ENCODE results near the gene ODAD2.
"Not testable (repeated sequence)": the region's sequence is repeated elsewhere in the genome, so short reads cannot be mapped to it uniquely, and the experiment has no call there.

Gene ODAD2

DNA sequence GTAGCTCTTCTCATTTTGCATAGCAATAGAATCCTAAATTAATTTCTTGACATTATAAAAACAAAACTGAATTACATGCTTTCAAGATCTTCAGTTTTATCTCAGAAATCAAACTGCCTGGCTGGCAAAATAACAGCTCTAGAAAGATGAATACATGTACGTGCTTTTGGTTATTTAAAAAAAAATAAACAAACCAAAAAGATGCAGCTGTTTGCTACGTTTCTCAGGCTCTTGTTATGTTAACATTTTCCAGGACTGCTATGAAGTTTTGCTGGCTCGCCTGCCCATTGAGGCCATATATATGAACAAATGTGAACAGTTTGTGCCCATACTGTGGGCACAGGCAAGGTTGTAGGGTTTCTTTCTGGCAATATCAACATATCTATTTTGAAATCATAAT lies 86.6 kb downstream of the ODAD2 start:
- in situ Hi-C loops (cut with HindIII; ENCODE audit: low pct_ligation_motif_present, low sequenced_read_pairs) = no loop called here
- Histone ChIP-seq H3K4me3 (ENCODE audit: low read depth, low read length) (no peak overlapping the region), H3K27ac (no peak overlapping the region), H3K27me3 (replicated peaks) (no peaks in the 10 kb centered on the region), H3K36me3 (replicated peaks) (no peaks in the 10 kb centered on the region)
- DNase-seq = no peak
- no peak for TF ChIP-seq CTCF (IDR thresholded peaks at IDR 0.05; ENCODE audit: low read depth, low read length, missing control alignments)

- in situ Hi-C loops (cut with HindIII; ENCODE audit: low pct_ligation_motif_present, low sequenced_read_pairs) = no loop called here
- Histone ChIP-seq H3K4me3 (ENCODE audit: low read depth, low read length) (no peak overlapping the region), H3K36me3 (replicated peaks) (no peaks in the 10 kb centered on the region), H3K27ac (no peak overlapping the region), H3K27me3 (replicated peaks) (no peaks in the 10 kb centered on the region)
- no peak for DNase-seq
- TF ChIP-seq CTCF (IDR thresholded peaks at IDR 0.05; ENCODE audit: low read depth, low read length, missing control alignments) = no peak
Observed at GRCh38 chr10:27911539-27911938, 87.3 kb downstream of the ODAD2 start.

DNA sequence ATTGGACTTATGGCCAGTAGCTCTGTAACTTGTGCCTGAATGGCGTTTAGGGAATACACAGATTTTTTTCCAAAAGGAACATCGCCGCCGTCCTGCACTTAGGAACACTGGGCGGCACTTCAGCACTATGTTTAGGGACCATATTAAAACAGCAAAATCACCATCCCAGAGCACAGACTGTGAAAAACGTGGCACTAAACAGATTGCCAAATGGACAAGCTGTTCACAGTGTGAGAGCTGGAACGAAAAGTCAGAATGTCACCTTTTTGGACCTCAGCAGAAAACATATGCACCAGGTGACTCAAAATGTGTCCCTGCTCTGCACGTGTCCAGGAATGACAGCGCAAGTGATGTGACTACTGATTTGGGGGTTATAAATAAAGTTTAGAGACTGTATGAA lies 87.9 kb downstream of the ODAD2 start:
- Histone ChIP-seq H3K27me3 (replicated peaks) (no peaks in the 10 kb centered on the region), H3K27ac (no peak overlapping the region), H3K4me3 (ENCODE audit: low read depth, low read length) (no peak overlapping the region), H3K36me3 (replicated peaks) (no peaks in the 10 kb centered on the region)
- TF ChIP-seq CTCF (IDR thresholded peaks at IDR 0.05; ENCODE audit: low read depth, low read length, missing control alignments) = no peak
- in situ Hi-C loops (cut with HindIII; ENCODE audit: low pct_ligation_motif_present, low sequenced_read_pairs) = no loop called here
- DNase-seq = no peak

- no peak for DNase-seq
- no peaks in the 10 kb centered on the region for H3K27me3 ChIP-seq (replicated peaks)
- in situ Hi-C loops (cut with HindIII; ENCODE audit: low pct_ligation_motif_present, low sequenced_read_pairs) = no loop called here
- no peaks in the 10 kb centered on the region for H3K36me3 ChIP-seq (replicated peaks)
- H3K4me3 ChIP-seq (ENCODE audit: low read depth, low read length) = no peak overlapping the region
- no peak overlapping the region for H3K27ac ChIP-seq
- TF ChIP-seq CTCF (IDR thresholded peaks at IDR 0.05; ENCODE audit: low read depth, low read length, missing control alignments) = no peak
Observed at GRCh38 chr10:27908231-27908630, 90.6 kb downstream of the ODAD2 start.

- DNase-seq; in situ Hi-C loops (cut with HindIII; ENCODE audit: low pct_ligation_motif_present, low sequenced_read_pairs); H3K27ac ChIP-seq: not testable (repeated sequence)
Observed at GRCh38 chr10:27899485-27899884, 99.4 kb downstream of the ODAD2 start.

GRCh38 chr10:27899058-27899457 lies 99.8 kb downstream of the ODAD2 start:
- in situ Hi-C loops (cut with HindIII; ENCODE audit: low pct_ligation_motif_present, low sequenced_read_pairs) = no loop called here
- no peak for DNase-seq
- Histone ChIP-seq H3K4me3 (ENCODE audit: low read depth, low read length) (no peak overlapping the region), H3K27me3 (replicated peaks) (no peaks in the 10 kb centered on the region), H3K36me3 (replicated peaks) (no peaks in the 10 kb centered on the region), H3K27ac (no peak overlapping the region)
- no peak for TF ChIP-seq CTCF (IDR thresholded peaks at IDR 0.05; ENCODE audit: low read depth, low read length, missing control alignments)

More at GRCh38 chr10:27899485-27899884, 99.4 kb downstream of the ODAD2 start:
- H3K4me3 ChIP-seq (ENCODE audit: low read depth, low read length); H3K36me3 ChIP-seq (replicated peaks); H3K27me3 ChIP-seq (replicated peaks): not testable (repeated sequence)
